ENCODE data around the gene SYT3.
A peak's percentile ranks its signal among the peaks of the same experiment; 100 is the strongest.

Gene SYT3

DNA sequence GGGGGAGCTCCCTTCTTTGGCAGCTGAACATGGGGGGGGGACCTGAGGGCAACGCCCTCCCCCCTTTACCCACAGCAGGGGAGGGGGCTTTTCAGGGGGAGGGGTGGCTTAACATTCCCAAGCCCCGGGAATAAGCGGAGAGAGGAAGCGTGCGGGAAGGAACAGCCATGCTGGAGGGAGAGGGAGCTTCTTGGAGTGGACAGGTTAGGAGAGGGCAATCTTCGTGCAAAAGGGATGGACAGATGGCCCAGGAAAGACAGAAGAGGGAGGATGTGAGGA is 20.3 kb upstream of the SYT3 start:
- Histone ChIP-seq H3K4me3 (replicated peaks; ENCODE audit: insufficient read depth, low read length) (no peak overlapping the region), H3K27ac (replicated peaks) (no peak overlapping the region), H3K27me3 (ENCODE audit: insufficient read depth, poor library complexity, severe bottlenecking) (peaks cover 13% of the 10 kb centered on the region)
- TF ChIP-seq REST (IDR thresholded peaks at IDR 0.05; ENCODE audit: insufficient replicate concordance, low read depth) (no peak), POLR2AphosphoS5 (IDR thresholded peaks at IDR 0.05; ENCODE audit: low read depth) (no peak), GABPA (IDR thresholded peaks at IDR 0.05; ENCODE audit: low read depth) (no peak), CTCF (IDR thresholded peaks at IDR 0.05; ENCODE audit: insufficient read depth, low read length) (no peak), SPI1 (IDR thresholded peaks at IDR 0.05; ENCODE audit: borderline replicate concordance, low read depth) (no peak)
- no peak for DNase-seq (ENCODE audit: low read depth in 1 of 2, low spot score in 1 of 2)

DNA sequence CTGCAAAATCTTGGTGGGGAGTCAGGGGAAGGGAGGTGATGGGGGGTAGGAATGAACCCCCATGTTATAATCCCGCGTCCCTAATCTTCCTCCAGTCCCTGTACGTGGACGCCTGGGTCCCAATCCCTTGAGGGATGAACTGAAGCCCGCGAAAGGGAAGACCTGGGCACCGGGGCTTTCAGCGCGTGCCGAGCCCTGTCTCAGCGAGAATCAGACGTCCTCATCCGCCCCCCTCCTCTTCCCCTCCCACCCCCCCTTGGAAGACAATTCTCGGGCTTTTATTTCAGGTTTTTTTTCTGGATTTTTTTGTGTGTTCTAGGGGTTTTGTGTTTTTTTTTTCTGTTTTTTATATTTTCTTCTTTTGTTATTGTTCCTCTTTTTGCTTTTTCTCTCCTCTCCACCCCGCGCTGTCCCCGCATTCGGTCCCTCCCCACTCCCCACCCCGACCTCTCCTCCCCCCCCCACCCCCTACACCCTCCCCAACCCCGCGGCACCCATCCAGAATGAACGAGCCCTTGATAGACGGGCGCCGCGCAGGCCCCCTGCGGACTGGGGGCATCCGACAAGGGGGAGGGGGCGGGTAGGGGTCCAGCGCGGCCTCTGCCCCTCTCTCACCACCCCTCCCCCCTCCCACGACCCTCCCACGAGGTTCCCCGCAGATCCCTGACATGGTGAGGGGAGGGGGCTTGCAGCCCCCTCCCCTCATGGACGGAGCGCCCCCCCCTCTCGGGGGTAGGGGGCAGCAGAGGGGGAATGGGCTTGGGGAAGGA is 19.8 kb upstream of the SYT3 start:
- no peak for DNase-seq (ENCODE audit: low read depth in 1 of 2, low spot score in 1 of 2)
- Histone ChIP-seq H3K27me3 (ENCODE audit: insufficient read depth, poor library complexity, severe bottlenecking) (peaks cover 13% of the 10 kb centered on the region), H3K4me3 (replicated peaks; ENCODE audit: insufficient read depth, low read length) (no peak overlapping the region), H3K27ac (replicated peaks) (no peak overlapping the region)
- TF ChIP-seq POLR2AphosphoS5 (IDR thresholded peaks at IDR 0.05; ENCODE audit: low read depth) = no peak
- TF ChIP-seq REST (IDR thresholded peaks at IDR 0.05; ENCODE audit: insufficient replicate concordance, low read depth) = no peak
- TF ChIP-seq SPI1 (IDR thresholded peaks at IDR 0.05; ENCODE audit: borderline replicate concordance, low read depth) = no peak
- TF ChIP-seq CTCF (IDR thresholded peaks at IDR 0.05; ENCODE audit: insufficient read depth, low read length) = no peak
- no peak for TF ChIP-seq GABPA (IDR thresholded peaks at IDR 0.05; ENCODE audit: low read depth)

DNA sequence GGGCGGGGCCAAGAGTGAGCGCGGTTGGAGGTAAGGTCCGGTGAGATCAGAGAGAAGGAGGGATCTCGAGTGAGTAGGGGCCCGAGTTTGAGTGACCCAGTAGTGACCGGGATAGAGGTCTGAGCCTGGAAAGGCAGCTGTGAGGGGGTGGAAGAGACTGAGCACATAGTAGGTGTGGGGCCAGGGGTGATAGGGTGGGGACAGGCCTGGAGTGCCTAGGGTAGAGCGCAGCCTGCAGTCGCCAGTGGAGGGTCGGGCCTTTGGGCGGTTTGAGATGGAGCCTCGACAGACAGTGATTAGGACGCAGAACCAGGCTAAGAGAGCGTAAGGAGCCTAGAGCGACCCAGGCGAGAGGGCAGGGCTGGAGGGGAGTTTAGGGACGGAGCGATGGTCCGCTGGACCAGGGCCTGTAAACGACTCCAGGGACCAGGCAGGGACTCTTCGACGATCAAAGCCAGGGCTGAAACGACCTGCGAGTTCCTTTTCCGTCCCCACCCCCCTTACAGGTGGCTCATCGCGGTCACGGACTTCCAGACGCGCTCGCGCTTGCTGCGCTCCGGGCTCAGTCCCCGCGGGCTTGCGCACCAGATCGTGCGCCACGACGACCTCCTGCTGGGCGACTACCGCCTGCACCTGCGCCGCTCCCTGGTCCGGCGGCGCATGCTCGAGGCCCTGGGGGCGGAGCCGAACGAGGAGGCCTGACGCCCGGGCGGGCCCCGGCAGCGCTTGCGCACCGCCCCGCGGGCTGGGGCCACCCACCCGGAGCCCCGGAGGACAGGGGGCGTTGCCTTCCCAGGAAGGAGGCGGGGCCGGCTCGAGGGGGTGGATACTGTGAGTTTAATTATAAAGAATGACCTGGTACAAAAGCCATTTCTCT is 19.0 kb upstream of the SYT3 start:
- DNase-seq (ENCODE audit: low read depth in 1 of 2, low spot score in 1 of 2) = peak in 1 of 2 experiments; percentile 23
- no peak overlapping the region for H3K27ac ChIP-seq (replicated peaks)
- H3K4me3 ChIP-seq (replicated peaks; ENCODE audit: insufficient read depth, low read length) = no peak overlapping the region
- peaks cover 13% of the 10 kb centered on the region for H3K27me3 ChIP-seq (ENCODE audit: insufficient read depth, poor library complexity, severe bottlenecking)
- no peak for TF ChIP-seq SPI1 (IDR thresholded peaks at IDR 0.05; ENCODE audit: borderline replicate concordance, low read depth)
- no peak for TF ChIP-seq GABPA (IDR thresholded peaks at IDR 0.05; ENCODE audit: low read depth)

GRCh38 chr19:50657712-50658440 is 18.2 kb upstream of the SYT3 start:
- no peak for TF ChIP-seq SPI1 (IDR thresholded peaks at IDR 0.05; ENCODE audit: borderline replicate concordance, low read depth)
- TF ChIP-seq GABPA (IDR thresholded peaks at IDR 0.05; ENCODE audit: low read depth) = no peak
- TF ChIP-seq REST (IDR thresholded peaks at IDR 0.05; ENCODE audit: insufficient replicate concordance, low read depth) = no peak
- Histone ChIP-seq H3K27me3 (ENCODE audit: insufficient read depth, poor library complexity, severe bottlenecking) (peaks cover 13% of the 10 kb centered on the region), H3K4me3 (replicated peaks; ENCODE audit: insufficient read depth, low read length) (no peak overlapping the region), H3K27ac (replicated peaks) (no peak overlapping the region)
- peak; percentile 35 to 62 for DNase-seq (ENCODE audit: low read depth in 1 of 2, low spot score in 1 of 2)

Data from HL-60 (cell line).